Measurements from ENCODE around the gene CLP1. TPM values are rescaled to one million over a fixed set of nuclear protein-coding genes. Genes with fewer than 3 reads are reported as not detected.
"Not testable (repeated sequence)": the region's sequence is repeated elsewhere in the genome, so short reads cannot be mapped to it uniquely, and the experiment has no call there.

The CLP1 gene
- total and polyA plus RNA-seq, 2 donors: 13.6 to 22.0 TPM

- Histone ChIP-seq H3K27ac (ENCODE audit: low read depth in 1 of 2, low read length in 1 of 2) (no peak overlapping the region), H3K9me3 (ENCODE audit: control insufficient read depth in 2 of 2, insufficient read depth in 1 of 2, low read length in 1 of 2) (peaks cover 0 to 5% of the 10 kb centered on the region in 2 donors), H3K27me3 (ENCODE audit: control insufficient read depth in 2 of 2, insufficient read depth in 1 of 2, low read length in 1 of 2) (peaks cover 14 to 37% of the 10 kb centered on the region in 2 donors), H3K4me3 (ENCODE audit: low read length in 2 of 2) (no peak overlapping the region), H3K4me1 (ENCODE audit: control insufficient read depth in 2 of 2, insufficient read depth in 2 of 2, low read length in 2 of 2) (peaks cover 29 to 41% of the 10 kb centered on the region in 2 donors), H3K36me3 (ENCODE audit: control insufficient read depth in 2 of 2, insufficient read depth in 2 of 2, low read length in 1 of 2) (no peaks in the 10 kb centered on the region)
- no peak for DNase-seq (ENCODE audit: low read depth in 6 of 9, low spot score in 9 of 9)
- 98% methylated on average over 7 of the region's 7 CpGs for WGBS
Measured at GRCh38 chr11:57651408-57651807, 6.2 kb upstream of the CLP1 start.

GRCh38 chr11:57652230-57652629, 5.3 kb upstream of the CLP1 start:
- DNase-seq (ENCODE audit: low read depth in 6 of 9, low spot score in 9 of 9): peak in 1 of 9 donors; percentile 50
- Histone ChIP-seq H3K27me3 (ENCODE audit: control insufficient read depth in 2 of 2, insufficient read depth in 1 of 2, low read length in 1 of 2) (peaks cover 9 to 29% of the 10 kb centered on the region in 2 donors), H3K4me1 (ENCODE audit: control insufficient read depth in 2 of 2, insufficient read depth in 2 of 2, low read length in 2 of 2) (peaks cover 33 to 39% of the 10 kb centered on the region in 2 donors)
- not testable (repeated sequence) for H3K36me3 ChIP-seq (ENCODE audit: control insufficient read depth in 2 of 2, insufficient read depth in 2 of 2, low read length in 1 of 2); H3K27ac ChIP-seq (ENCODE audit: low read depth in 1 of 2, low read length in 1 of 2); H3K9me3 ChIP-seq (ENCODE audit: control insufficient read depth in 2 of 2, insufficient read depth in 1 of 2, low read length in 1 of 2); H3K4me3 ChIP-seq (ENCODE audit: low read length in 2 of 2)
- 80% methylated on average over 14 of the region's 14 CpGs for WGBS

- Histone ChIP-seq H3K9me3 (ENCODE audit: control insufficient read depth in 2 of 2, insufficient read depth in 1 of 2, low read length in 1 of 2) (peaks cover 0 to 5% of the 10 kb centered on the region in 2 donors), H3K4me3 (ENCODE audit: low read length in 2 of 2) (no peak overlapping the region), H3K4me1 (ENCODE audit: control insufficient read depth in 2 of 2, insufficient read depth in 2 of 2, low read length in 2 of 2) (peaks cover 29 to 36% of the 10 kb centered on the region in 2 donors), H3K27ac (ENCODE audit: low read depth in 1 of 2, low read length in 1 of 2) (peak overlapping the region in 1 of 2 donors; percentile 60), H3K27me3 (ENCODE audit: control insufficient read depth in 2 of 2, insufficient read depth in 1 of 2, low read length in 1 of 2) (peaks cover 5 to 25% of the 10 kb centered on the region in 2 donors), H3K36me3 (ENCODE audit: control insufficient read depth in 2 of 2, insufficient read depth in 2 of 2, low read length in 1 of 2) (no peaks in the 10 kb centered on the region)
- WGBS: 73% methylated on average over 3 of the region's 3 CpGs
- no peak for DNase-seq (ENCODE audit: low read depth in 6 of 9, low spot score in 9 of 9)
Measured at GRCh38 chr11:57652662-57653061, 4.9 kb upstream of the CLP1 start.

- H3K27me3 ChIP-seq (ENCODE audit: control insufficient read depth in 2 of 2, insufficient read depth in 1 of 2, low read length in 1 of 2): peaks cover 0 to 20% of the 10 kb centered on the region in 2 donors
- no peak overlapping the region for H3K4me3 ChIP-seq (ENCODE audit: low read length in 2 of 2)
- H3K9me3 ChIP-seq (ENCODE audit: control insufficient read depth in 2 of 2, insufficient read depth in 1 of 2, low read length in 1 of 2): peaks cover 0 to 5% of the 10 kb centered on the region in 2 donors
- H3K27ac ChIP-seq (ENCODE audit: low read depth in 1 of 2, low read length in 1 of 2): peak overlapping the region in 1 of 2 donors; percentile 60
- H3K4me1 ChIP-seq (ENCODE audit: control insufficient read depth in 2 of 2, insufficient read depth in 2 of 2, low read length in 2 of 2): peaks cover 26 to 32% of the 10 kb centered on the region in 2 donors
- no peak for DNase-seq (ENCODE audit: low read depth in 6 of 9, low spot score in 9 of 9)
- WGBS: 55% methylated on average over 3 of the region's 3 CpGs
- H3K36me3 ChIP-seq (ENCODE audit: control insufficient read depth in 2 of 2, insufficient read depth in 2 of 2, low read length in 1 of 2): no peaks in the 10 kb centered on the region
Measured at GRCh38 chr11:57653163-57653562, 4.4 kb upstream of the CLP1 start.

GRCh38 chr11:57656885-57657193, 723 bp upstream of the CLP1 start:
- 32% methylated on average over 5 of the region's 5 CpGs for WGBS
- Histone ChIP-seq H3K27me3 (ENCODE audit: control insufficient read depth in 2 of 2, insufficient read depth in 1 of 2, low read length in 1 of 2) (no peaks in the 10 kb centered on the region), H3K9me3 (ENCODE audit: control insufficient read depth in 2 of 2, insufficient read depth in 1 of 2, low read length in 1 of 2) (no peaks in the 10 kb centered on the region), H3K4me1 (ENCODE audit: control insufficient read depth in 2 of 2, insufficient read depth in 2 of 2, low read length in 2 of 2) (peaks cover 7 to 16% of the 10 kb centered on the region in 2 donors), H3K27ac (ENCODE audit: low read depth in 1 of 2, low read length in 1 of 2) (peak overlapping the region; percentile 72 to 77), H3K4me3 (ENCODE audit: low read length in 2 of 2) (peak overlapping the region; percentile 70 to 88), H3K36me3 (ENCODE audit: control insufficient read depth in 2 of 2, insufficient read depth in 2 of 2, low read length in 1 of 2) (peaks cover 22% of the 10 kb centered on the region in 2 donors)
- no peak for DNase-seq (ENCODE audit: low read depth in 6 of 9, low spot score in 9 of 9)

GRCh38 chr11:57658023-57658361, 430 bp downstream of the CLP1 start:
- Histone ChIP-seq H3K27ac (ENCODE audit: low read depth in 1 of 2, low read length in 1 of 2) (peak overlapping the region; percentile 61 to 79), H3K27me3 (ENCODE audit: control insufficient read depth in 2 of 2, insufficient read depth in 1 of 2, low read length in 1 of 2) (no peaks in the 10 kb centered on the region), H3K4me1 (ENCODE audit: control insufficient read depth in 2 of 2, insufficient read depth in 2 of 2, low read length in 2 of 2) (peaks cover 7 to 16% of the 10 kb centered on the region in 2 donors), H3K36me3 (ENCODE audit: control insufficient read depth in 2 of 2, insufficient read depth in 2 of 2, low read length in 1 of 2) (peaks cover 31 to 33% of the 10 kb centered on the region in 2 donors), H3K9me3 (ENCODE audit: control insufficient read depth in 2 of 2, insufficient read depth in 1 of 2, low read length in 1 of 2) (no peaks in the 10 kb centered on the region), H3K4me3 (ENCODE audit: low read length in 2 of 2) (peak overlapping the region; percentile 70 to 88)
- under 1% methylated on average over 8 of the region's 8 CpGs for WGBS
- no peak for DNase-seq (ENCODE audit: low read depth in 6 of 9, low spot score in 9 of 9)

- peaks cover 7 to 16% of the 10 kb centered on the region in 2 donors for H3K4me1 ChIP-seq (ENCODE audit: control insufficient read depth in 2 of 2, insufficient read depth in 2 of 2, low read length in 2 of 2)
- WGBS: 97% methylated on average over 14 of the region's 14 CpGs
- no peaks in the 10 kb centered on the region for H3K27me3 ChIP-seq (ENCODE audit: control insufficient read depth in 2 of 2, insufficient read depth in 1 of 2, low read length in 1 of 2)
- DNase-seq (ENCODE audit: low read depth in 6 of 9, low spot score in 9 of 9): no peak
- H3K27ac ChIP-seq (ENCODE audit: low read depth in 1 of 2, low read length in 1 of 2): no peak overlapping the region
- peaks cover 31 to 33% of the 10 kb centered on the region in 2 donors for H3K36me3 ChIP-seq (ENCODE audit: control insufficient read depth in 2 of 2, insufficient read depth in 2 of 2, low read length in 1 of 2)
- no peak overlapping the region for H3K4me3 ChIP-seq (ENCODE audit: low read length in 2 of 2)
- no peaks in the 10 kb centered on the region for H3K9me3 ChIP-seq (ENCODE audit: control insufficient read depth in 2 of 2, insufficient read depth in 1 of 2, low read length in 1 of 2)
Measured at GRCh38 chr11:57659669-57660068, 2.1 kb downstream of the CLP1 start.

- WGBS: 82% methylated on average over 4 of the region's 4 CpGs
- Histone ChIP-seq H3K9me3 (ENCODE audit: control insufficient read depth in 2 of 2, insufficient read depth in 1 of 2, low read length in 1 of 2) (no peaks in the 10 kb centered on the region), H3K27me3 (ENCODE audit: control insufficient read depth in 2 of 2, insufficient read depth in 1 of 2, low read length in 1 of 2) (no peaks in the 10 kb centered on the region), H3K36me3 (ENCODE audit: control insufficient read depth in 2 of 2, insufficient read depth in 2 of 2, low read length in 1 of 2) (peaks cover 31 to 33% of the 10 kb centered on the region in 2 donors), H3K27ac (ENCODE audit: low read depth in 1 of 2, low read length in 1 of 2) (no peak overlapping the region), H3K4me3 (ENCODE audit: low read length in 2 of 2) (no peak overlapping the region), H3K4me1 (ENCODE audit: control insufficient read depth in 2 of 2, insufficient read depth in 2 of 2, low read length in 2 of 2) (peaks cover 3 to 13% of the 10 kb centered on the region in 2 donors)
- DNase-seq (ENCODE audit: low read depth in 6 of 9, low spot score in 9 of 9): no peak
Measured at GRCh38 chr11:57662893-57663292, 5.3 kb downstream of the CLP1 start.

- no peaks in the 10 kb centered on the region for H3K9me3 ChIP-seq (ENCODE audit: control insufficient read depth in 2 of 2, insufficient read depth in 1 of 2, low read length in 1 of 2)
- no peak overlapping the region for H3K4me3 ChIP-seq (ENCODE audit: low read length in 2 of 2)
- H3K27ac ChIP-seq (ENCODE audit: low read depth in 1 of 2, low read length in 1 of 2): no peak overlapping the region
- H3K36me3 ChIP-seq (ENCODE audit: control insufficient read depth in 2 of 2, insufficient read depth in 2 of 2, low read length in 1 of 2): peaks cover 31 to 33% of the 10 kb centered on the region in 2 donors
- peaks cover 0 to 5% of the 10 kb centered on the region in 2 donors for H3K4me1 ChIP-seq (ENCODE audit: control insufficient read depth in 2 of 2, insufficient read depth in 2 of 2, low read length in 2 of 2)
- H3K27me3 ChIP-seq (ENCODE audit: control insufficient read depth in 2 of 2, insufficient read depth in 1 of 2, low read length in 1 of 2): no peaks in the 10 kb centered on the region
- 92% methylated on average over 9 of the region's 9 CpGs for WGBS
- DNase-seq (ENCODE audit: low read depth in 6 of 9, low spot score in 9 of 9): no peak
Measured at GRCh38 chr11:57663975-57664374, 6.4 kb downstream of the CLP1 start.
